Heart left ventricle (tissue), 13 donors: Measurements from ENCODE around the gene TNFRSF18.

Experiments
- CTCF ChIP-seq, 12 donors: fragments of 200-600 bp; sonication (generic) in 4 of 12; IDR thresholded peaks; one replicate each; pipeline versions ENCODE4 v1.5.0 to v1.8.0; 2018 to 2022; ENCODE audit warnings: antibody characterized with exemption in 12 of 12, mild to moderate bottlenecking in 5 of 12
- POLR2A ChIP-seq, 2 donors: fragments of 450-650 bp; IDR thresholded peaks; one replicate each; pipeline ENCODE4 v1.6.1; 2017; ENCODE audit warnings: antibody characterized with exemption in 2 of 2, mild to moderate bottlenecking in 2 of 2, moderate library complexity in 2 of 2
- donor health status: ischemic (EF 13 %, LVEDD 7.1; RV severe dilation, severe dysfunction).
- donor health status: DM: no; HTN: yes; CAD: no.
- donor health status: DM: no; HTN: no; CAD: no.
- donor health status: ischemic (EF 25% LVEDD 6.9; RV normal size, moderate dysfunction).
- donor health status: ischemic (EF 25% LVEDD 5.7; RV mildly dilated, moderate dysfunction).
- donor health status: ischemic (EF 35%, LVEDD 5.7; RV mildly dilated, moderate dysfunction).
- donor health status: nonischemic (EF 11% LVEDD 7.7; RV severe dilation, severe dysfunction).
- donor health status: DM: yes; HTN: yes; CAD: no.
- donor health status: PGD.
- donor health status: ischemic (EF 29% LVEDD 5.4; RV normal size, mild dysfunction).
- donor health status: nonischemic (EF 23%, LVEDD 6.1; RV moderate dilation, normal function).

GRCh38 chr1:1225913-1226312 lies 19.5 kb upstream of the TNFRSF18 start:
- TF ChIP-seq CTCF (IDR thresholded peaks at IDR 0.05) (no peak), POLR2A (IDR thresholded peaks at IDR 0.05) (no peak)
